Right lobe of liver (tissue), 6 donors: ENCODE measurements around the gene FAIM2. TPM values are rescaled to one million over a fixed set of nuclear protein-coding genes. Genes with fewer than 3 reads are reported as not detected.

ENCODE experiments used
- ATAC-seq, 4 donors: fragments of 200-7000 bp; cut with Tn5 transposase; one replicate each; pipeline ENCODE4 v1.9.1; 2020; ENCODE audit warnings: mild to moderate bottlenecking in 4 of 4, moderate library complexity in 4 of 4
- DNase-seq, 3 donors: peaks; one replicate each; pipeline ENCODE4 v3.0.0-alpha.2; 2020
- H3K27ac ChIP-seq, 3 donors: fragments of 200-600 bp; one replicate each; pipeline ENCODE4 v1.8.0; 2022
- H3K27me3 ChIP-seq, 2 donors: fragments of 200-600 bp; one replicate each; pipeline ENCODE4 v1.8.0; 2022
- H3K36me3 ChIP-seq, 4 donors: fragments of 200-600 bp; sonication (generic) in 1 of 4; one replicate each; pipeline versions ENCODE4 v1.5.1 to v1.8.0; 2017 to 2022; ENCODE audit warnings: control low read depth in 1 of 4
- H3K4me1 ChIP-seq, 4 donors: fragments of 200-600 bp; sonication (generic) in 1 of 4; one replicate each; pipeline versions ENCODE4 v1.5.1 to v1.8.0; 2017 to 2022; ENCODE audit warnings: control low read depth in 1 of 4
- H3K4me3 ChIP-seq, 3 donors: fragments of 200-600 bp; one replicate each; pipeline ENCODE4 v1.8.0; 2022
- H3K9me3 ChIP-seq, 4 donors: fragments of 200-600 bp; sonication (generic) in 1 of 4; one replicate each; pipeline versions ENCODE4 v1.5.1 to v1.8.0; 2017 to 2022; ENCODE audit warnings: control low read depth in 1 of 4
- POLR2A ChIP-seq: fragments of 450-650 bp; IDR thresholded peaks from one replicate; pipeline ENCODE4 v1.6.1; 2017; ENCODE audit warnings: antibody characterized with exemption, mild to moderate bottlenecking
- WGBS: methylation state at CpG from one replicate; pipeline ENCODE4 v1.1.6; 2018; ENCODE audit warnings: low coverage, low lambda C conversion rate; ENCODE audit not compliant: insufficient coverage; ENCODE audit errors: missing lambda C conversion rate; 5-methylcytosine and 5-hydroxymethylcytosine counted together
- intact Hi-C, 2 donors: fragments of 100-400 bp; cut with DNase I; formaldehyde crosslinking; loops; one replicate each; pipeline versions ENCODE4 v1.11.2 to v1.14.1; 2022
- total RNA-seq, 6 experiments: library from RNA; depleted of rRNA in 2 of 6; stranded (reverse); fragments of >200 nt in 2 of 6; fragmentation: NEBNext Ultra II Directional in 3 of 6; extraction: Animal tissue kit (Norgen Biotek cat#: 25700) in 3 of 6; gene quantifications; one replicate each; pipeline versions ENCODE4 v1.1.0 to v1.2.4, GENCODE V29; 2016 to 2023
- TF ChIP-seq, protein P1 (sequence below), 4 donors: fragments of 200-600 bp in 3 of 4; fragments of 450-650 bp in 1 of 4; IDR thresholded peaks; one replicate each; pipeline versions ENCODE4 v1.5.1 to v1.8.0; 2016 to 2022; ENCODE audit warnings: antibody characterized with exemption in 4 of 4, mild to moderate bottlenecking in 2 of 4
- donor health status: DM: no; HTN: yes; CAD: no.
- donor health status: DM: no; HTN: no; CAD: no.
- donor health status: DM: no; HTN: no; CAD: no.
- donor health status: DM: no; HTN: yes; CAD: no.
- donor health status: DM: no; HTN: yes; CAD: no.

Gene FAIM2
- total RNA-seq, 6 experiments from 2014 or later, result 0.16 TPM; not detected in 5

DNA sequence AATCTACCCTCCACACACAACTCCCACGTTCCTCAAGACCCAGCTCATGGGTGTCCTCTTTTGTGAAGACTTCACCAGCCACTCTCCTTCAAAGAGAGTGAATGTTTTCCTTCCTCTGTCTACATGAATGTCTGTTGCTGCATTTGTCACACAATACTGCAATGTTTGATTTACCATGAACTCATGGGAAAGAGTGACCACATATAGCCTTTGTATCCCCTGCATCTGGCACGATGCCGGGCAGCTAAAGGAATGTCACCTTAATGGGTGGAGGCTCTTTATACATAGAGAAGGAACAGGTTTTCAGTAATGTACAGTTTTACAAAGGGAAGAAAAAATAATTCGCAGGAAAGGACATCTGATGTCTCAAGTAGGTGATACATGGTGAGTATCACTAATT lies 48.7 kb downstream of the FAIM2 start:
- no peak overlapping the region for H3K4me3 ChIP-seq
- no peaks in the 10 kb centered on the region for H3K9me3 ChIP-seq
- DNase-seq (no peak), ATAC-seq (no peak)
- H3K4me1 ChIP-seq, result no peaks in the 10 kb centered on the region
- no peaks in the 10 kb centered on the region for H3K36me3 ChIP-seq
- no peak overlapping the region for H3K27ac ChIP-seq
- no peaks in the 10 kb centered on the region for H3K27me3 ChIP-seq
- intact Hi-C loops, result no loop called here
- WGBS, result 92% methylated on average over 4 of the region's 4 CpGs
- TF ChIP-seq, protein P1, sequence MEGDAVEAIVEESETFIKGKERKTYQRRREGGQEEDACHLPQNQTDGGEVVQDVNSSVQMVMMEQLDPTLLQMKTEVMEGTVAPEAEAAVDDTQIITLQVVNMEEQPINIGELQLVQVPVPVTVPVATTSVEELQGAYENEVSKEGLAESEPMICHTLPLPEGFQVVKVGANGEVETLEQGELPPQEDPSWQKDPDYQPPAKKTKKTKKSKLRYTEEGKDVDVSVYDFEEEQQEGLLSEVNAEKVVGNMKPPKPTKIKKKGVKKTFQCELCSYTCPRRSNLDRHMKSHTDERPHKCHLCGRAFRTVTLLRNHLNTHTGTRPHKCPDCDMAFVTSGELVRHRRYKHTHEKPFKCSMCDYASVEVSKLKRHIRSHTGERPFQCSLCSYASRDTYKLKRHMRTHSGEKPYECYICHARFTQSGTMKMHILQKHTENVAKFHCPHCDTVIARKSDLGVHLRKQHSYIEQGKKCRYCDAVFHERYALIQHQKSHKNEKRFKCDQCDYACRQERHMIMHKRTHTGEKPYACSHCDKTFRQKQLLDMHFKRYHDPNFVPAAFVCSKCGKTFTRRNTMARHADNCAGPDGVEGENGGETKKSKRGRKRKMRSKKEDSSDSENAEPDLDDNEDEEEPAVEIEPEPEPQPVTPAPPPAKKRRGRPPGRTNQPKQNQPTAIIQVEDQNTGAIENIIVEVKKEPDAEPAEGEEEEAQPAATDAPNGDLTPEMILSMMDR (IDR thresholded peaks at IDR 0.05), result no peak
- no peak for TF ChIP-seq POLR2A

DNA sequence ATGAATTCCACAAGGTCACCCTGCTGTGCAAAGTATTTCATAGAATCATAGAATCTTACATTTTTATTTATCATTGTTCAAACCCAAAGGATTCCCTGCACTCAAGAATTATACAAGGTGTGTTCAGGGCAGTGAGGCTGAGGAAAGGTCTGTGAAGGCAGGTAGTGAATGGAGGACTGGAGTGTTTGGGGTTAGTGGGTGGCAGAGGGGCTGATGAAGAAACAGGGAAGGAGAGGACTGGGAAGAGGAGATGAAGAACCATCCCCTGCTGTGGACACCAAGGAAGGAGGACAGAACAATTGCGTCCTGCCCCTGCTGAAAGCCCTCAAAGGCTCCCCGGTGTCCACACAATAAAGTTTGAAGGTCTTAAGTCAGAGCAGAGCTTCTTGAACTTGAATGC lies 50.0 kb downstream of the FAIM2 start:
- WGBS, result 71% methylated on average over 2 of the region's 2 CpGs
- intact Hi-C loops, result no loop called here
- DNase-seq, result no peak

DNA sequence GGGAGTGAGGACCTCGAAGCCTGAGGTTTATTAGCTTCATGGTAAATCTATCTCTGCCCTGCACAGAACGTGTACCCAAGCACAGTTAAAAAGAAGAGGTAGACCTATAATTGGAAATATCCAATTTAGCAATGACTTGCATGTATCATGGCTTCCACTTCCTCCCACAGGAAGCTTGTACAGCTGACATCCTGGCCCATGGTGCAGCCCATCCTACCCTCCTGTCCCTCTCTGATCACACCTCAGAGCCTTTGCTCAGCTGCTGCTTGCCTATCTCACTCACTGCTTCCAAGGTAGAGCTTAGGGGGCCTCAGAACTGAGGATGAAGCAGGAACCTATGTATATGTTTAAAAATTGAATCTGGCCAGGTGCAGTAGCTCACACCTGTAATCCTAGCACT lies 56.5 kb downstream of the FAIM2 start:
- Histone ChIP-seq H3K27ac (no peak overlapping the region), H3K4me3 (no peak overlapping the region), H3K4me1 (peaks cover 0 to 6% (median 2%) of the 10 kb centered on the region in 4 donors), H3K9me3 (no peaks in the 10 kb centered on the region), H3K36me3 (no peaks in the 10 kb centered on the region), H3K27me3 (no peaks in the 10 kb centered on the region)
- no peak for ATAC-seq
- 0% methylated on average over 1 of the region's 2 CpGs for WGBS
- intact Hi-C loops, result no loop called here
- TF ChIP-seq, protein P1 (IDR thresholded peaks at IDR 0.05), result no peak
- no peak for TF ChIP-seq POLR2A
- DNase-seq, result no peak

More for the DNA sequence above, 50.0 kb downstream of the FAIM2 start:
- Histone ChIP-seq H3K4me1 (no peaks in the 10 kb centered on the region), H3K9me3 (no peaks in the 10 kb centered on the region), H3K4me3 (no peak overlapping the region), H3K36me3 (no peaks in the 10 kb centered on the region), H3K27me3 (no peaks in the 10 kb centered on the region), H3K27ac (no peak overlapping the region)
- ATAC-seq, result no peak
- no peak for TF ChIP-seq POLR2A
- TF ChIP-seq, protein P1 (IDR thresholded peaks at IDR 0.05), result no peak

DNA sequence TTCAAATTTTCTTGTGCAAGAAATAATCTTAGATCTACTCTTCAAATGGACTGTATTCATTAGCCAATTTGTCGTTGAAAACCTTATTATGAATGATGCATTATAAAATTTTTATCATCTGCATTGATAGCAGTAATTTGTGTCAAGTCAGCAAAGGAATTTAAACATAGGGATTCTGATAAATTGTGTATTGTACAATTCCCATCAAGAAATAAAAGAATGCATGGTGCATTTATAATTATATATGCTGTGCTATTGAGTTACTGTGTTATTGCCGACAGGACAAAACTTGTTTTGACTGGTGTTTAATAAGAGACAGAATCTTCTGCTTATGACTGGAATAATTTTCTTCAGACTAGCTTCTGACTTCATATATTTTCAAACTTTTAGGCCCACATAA lies 57.7 kb downstream of the FAIM2 start:
- intact Hi-C loops, result no loop called here

More for the DNA sequence above, 57.7 kb downstream of the FAIM2 start:
- no peaks in the 10 kb centered on the region for H3K27me3 ChIP-seq
- no peak for DNase-seq
- H3K27ac ChIP-seq, result no peak overlapping the region
- 77% methylated on average over 2 of the region's 2 CpGs for WGBS
- no peaks in the 10 kb centered on the region for H3K9me3 ChIP-seq
- H3K4me3 ChIP-seq, result no peak overlapping the region
- no peak for TF ChIP-seq POLR2A
- TF ChIP-seq, protein P1 (IDR thresholded peaks at IDR 0.05), result no peak
- peaks cover 0 to 10% (median 2%) of the 10 kb centered on the region in 4 donors for H3K4me1 ChIP-seq
- no peak for ATAC-seq
- H3K36me3 ChIP-seq, result no peaks in the 10 kb centered on the region
